HG02884 (cell line): ENCODE results near the gene ZNF143.
"Not testable (repeated sequence)": the region's sequence is repeated elsewhere in the genome, so short reads cannot be mapped to it uniquely, and the experiment has no call there.

Source experiments
- ATAC-seq: cut with Tn5 transposase; IDR thresholded peaks from one replicate; pipeline ENCODE4 v1.9.1; 2021; ENCODE audit warnings: mild to moderate bottlenecking, moderate library complexity; ENCODE audit not compliant: unreplicated experiment

The ZNF143 gene

DNA sequence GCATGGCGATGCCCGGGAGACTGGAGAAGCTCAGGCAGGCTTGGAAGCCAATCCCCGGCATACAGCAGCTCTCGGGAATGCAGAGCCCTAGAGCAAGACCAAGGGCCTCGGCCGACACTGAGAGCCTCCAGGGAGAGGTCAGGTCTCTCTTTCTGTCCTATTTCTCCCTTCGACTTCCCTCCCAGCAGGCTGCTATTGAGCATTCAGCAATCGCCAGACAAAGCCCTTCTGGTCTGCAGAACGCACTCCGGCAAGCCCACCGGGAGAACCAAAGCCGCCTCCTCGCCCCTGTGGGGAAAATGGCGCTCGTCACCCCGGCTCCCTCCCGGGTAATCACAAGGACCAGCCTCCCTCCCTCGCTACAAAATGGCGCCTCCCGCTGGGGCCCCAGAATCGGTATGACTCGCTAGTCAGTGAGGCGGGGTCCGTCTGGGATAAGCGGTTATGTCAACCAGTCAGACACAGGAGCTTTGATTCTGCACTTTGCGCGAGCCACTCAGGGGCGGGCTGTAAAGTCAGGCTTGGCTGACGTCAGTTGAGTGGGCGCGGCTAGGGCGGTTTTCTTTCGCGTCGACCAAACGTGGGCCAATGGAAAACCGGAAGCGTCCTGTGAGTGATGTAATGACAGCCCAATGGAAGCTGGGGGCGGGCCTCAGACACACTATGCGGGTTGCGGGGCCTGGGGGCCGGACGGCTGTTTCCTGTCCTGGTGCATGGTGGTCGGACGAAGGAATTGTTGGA is at the start of gene ZNF143:
ZNF143 (plus strand) TSS at position 691 of the 741 bp plus-strand sequence. CDS start 10,297 bp downstream, outside the sequence.
- peak; percentile 82 for ATAC-seq

DNA sequence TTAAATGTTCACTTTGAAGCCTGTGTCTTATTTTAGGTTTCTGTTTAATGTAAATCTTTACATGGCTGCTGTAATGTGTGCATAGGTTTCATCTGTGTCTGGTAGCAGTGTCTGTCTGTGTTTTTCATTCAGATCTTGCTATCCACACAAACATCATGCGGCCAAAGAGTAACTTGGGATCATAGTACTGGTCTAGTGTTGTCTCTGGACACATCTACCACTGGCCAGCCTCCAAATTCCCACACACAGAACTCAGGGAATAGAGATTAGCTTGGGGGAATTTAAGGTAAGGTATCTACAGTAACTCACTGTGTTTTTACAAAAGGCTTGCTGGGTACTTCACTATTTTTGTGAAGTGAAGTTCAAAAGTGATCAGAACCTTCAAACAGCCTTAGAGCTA is 32.1 kb upstream of the ZNF143 start:
- ATAC-seq, result no peak

DNA sequence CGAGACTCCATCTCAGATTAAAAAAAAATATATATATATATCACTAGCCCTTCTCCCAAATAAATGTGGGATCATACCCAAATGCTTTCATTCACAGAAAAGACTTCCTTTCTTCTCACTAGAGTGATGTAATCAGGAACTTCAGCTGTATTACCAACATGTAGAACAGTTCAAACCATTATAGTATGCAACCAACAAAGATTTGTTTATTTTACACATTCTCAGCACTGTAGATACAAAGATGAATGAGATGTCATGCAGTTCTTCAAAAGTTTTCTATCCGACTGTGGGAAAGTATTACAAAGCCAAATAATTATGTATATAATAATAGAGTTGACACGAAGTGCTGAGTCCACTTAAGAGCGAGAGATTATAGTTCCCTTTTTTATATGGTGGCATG is 22.2 kb upstream of the ZNF143 start:
- ATAC-seq, result no peak

DNA sequence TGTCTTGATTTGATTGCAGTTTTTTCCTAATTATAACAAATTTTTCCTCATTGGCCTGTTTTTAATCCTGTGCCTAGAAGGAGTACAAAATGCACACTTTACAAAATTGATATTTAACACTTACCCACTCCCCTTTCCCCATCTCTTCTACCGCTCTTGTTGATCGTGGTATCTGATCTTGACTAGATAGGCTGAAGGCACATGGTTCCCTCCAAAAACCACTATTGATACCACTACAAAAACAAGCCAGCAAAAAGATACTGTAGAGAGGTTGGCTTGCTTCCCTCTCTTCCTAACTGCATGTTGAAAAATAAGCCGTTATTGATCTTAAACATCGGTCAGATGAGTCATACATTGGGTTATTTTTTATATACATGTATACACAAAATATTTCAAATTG is 14.6 kb upstream of the ZNF143 start:
- ATAC-seq, result no peak

DNA sequence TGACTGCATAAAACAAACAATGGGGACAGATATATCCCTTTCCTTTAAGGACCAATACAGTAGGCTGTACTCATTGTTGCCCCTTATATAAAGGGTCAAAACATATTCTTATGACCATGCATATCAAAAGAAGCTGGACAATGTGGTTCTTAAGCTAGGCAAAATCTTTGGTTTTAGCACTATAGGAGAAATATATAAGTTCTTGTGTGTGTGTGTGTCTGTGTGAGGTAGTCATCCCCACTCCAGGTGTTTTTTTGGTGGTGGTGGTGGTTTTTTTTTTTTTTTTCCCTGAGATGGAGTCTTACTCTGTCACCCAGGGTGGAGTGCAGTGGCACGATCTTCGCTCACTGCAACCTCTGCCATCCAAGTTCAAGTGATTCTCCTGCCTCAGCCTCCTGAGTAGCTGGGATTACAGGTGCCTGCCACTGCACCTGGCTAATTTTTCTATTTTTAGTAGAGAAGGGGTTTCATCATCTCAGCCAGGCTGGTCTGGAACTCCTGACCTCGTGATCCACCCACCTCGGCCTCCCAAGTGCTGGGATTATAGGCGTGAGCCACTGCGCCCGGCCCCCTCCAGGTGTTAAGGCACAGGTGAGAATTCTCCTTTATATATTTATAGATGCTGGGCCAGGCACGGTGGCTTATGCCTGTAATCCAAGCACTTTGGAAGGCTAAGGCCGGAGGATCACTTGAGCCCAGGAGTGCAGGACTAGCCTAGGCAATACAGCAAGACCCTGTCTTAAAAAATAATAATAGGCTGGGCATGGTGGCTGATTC is 12.0 kb upstream of the ZNF143 start:
- no peak for ATAC-seq

DNA sequence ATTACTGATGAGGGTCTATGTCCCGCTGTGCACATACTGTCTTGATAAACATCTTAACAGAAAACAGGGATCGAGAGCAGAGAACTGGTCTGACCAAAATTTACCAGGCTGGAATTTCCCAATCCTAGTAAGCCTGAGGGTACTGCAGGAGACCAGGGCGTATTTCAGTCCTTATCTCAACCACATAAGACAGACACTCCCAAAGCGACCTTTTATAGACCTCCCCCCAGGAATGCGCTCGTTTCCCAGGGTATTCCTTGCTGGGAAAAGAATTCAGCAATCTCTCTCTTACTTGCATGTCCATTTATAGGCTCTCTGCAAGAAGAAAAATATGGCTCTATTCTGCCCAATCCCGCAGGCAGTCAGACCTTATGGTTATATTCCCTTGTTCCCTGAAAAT is 8.8 kb upstream of the ZNF143 start:
- not testable (repeated sequence) for ATAC-seq

DNA sequence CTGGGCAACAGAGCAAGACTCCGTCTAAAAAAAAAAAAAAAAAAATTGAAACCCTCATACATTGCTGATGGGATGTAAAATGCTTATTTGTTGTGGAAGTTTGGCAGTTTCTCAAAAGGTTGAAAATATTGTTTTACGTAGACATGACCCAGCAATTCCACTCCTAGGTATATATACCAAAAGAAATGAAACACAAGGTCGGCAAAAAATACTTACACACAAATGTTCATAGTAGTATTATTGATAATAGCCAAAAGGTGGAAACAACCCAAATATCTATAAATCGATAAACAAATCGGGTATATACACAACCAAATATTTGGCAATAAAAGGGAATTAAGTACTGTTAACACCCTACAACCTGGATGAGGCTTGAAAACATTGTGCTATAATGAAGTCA is 5.1 kb upstream of the ZNF143 start:
- no peak for ATAC-seq

DNA sequence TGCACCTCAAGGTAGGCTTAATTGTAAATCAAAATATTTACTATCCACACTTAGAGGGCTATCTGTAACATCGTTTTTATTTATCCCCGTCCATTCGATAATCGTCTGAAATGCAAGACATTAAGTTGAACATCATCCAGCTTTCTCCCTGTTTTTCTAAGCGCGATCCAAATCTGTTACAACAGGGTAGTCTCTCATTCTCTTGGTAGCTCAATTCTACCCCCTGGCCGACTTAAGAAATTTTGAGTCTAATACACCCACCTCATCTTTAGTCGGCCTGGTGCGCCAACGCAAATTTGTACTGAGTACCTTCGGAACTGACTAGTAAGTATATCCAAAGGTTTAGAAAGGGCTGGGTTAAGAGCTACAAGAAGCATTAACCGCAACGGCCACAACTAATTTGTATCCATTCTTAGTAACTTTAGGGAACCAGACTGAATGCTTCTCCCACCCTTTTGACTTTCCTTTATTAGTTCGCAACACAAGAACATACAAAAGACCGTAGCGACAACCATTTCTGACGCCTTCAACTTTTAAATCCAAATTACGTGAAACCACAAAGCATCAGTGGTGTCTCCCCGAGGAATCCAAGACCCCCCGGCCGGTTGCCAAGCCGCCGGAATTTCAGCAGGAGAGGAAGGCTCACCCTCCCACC is 1.0 kb upstream of the ZNF143 start:
- no peak for ATAC-seq

DNA sequence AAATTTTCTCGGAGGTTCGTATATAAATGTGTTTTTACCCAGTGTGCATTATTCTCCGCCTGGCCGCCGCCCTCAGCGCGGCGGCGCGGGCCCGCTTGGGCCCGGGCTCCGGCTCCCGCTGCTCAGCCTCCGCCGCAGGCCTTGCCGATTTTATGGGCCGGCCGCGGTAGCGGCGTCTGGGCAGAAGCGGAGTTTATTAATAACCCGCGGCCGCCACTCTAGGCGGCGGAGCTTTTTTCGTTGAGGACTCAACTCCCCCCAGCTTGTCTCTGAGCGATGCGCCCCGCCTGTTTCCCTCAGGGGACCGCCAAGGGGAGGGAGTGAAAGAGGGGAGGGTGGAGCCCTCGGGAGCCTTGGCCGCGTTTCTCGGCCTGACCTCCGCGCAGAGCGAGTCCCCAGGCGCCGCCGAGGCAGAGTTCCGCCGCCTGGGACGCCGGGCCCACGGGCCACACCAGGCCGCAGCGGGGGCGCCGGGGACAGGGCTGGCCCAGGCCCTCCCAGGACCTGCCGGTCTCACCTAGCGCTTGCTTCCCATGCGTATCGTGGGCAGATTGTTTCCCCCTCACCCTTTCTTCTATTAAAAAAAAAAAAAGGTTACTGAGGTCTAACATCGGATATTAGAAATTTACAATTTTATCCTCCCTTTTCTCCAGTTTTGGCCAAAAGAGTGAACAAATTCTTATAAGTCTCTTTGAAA is 399 bp downstream of the ZNF143 start:
- ATAC-seq, result peak; percentile 42

DNA sequence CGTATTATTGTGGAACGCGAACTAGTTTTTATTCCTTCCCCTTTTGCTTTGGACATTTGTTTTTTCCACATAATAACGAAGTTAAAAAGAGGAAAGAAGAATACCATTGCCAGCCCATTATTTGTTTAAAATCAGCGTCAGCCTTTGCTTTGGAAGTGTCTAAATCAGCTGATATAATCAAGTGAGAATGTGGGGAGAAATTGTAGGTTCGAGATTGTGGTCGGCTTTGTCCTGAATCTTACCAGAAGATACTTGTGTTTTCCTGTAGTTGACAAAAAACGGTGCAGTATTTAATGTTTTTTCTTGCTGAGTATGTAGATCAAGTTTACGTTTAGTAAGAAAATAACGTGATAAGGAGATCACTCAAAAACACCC is 935 bp downstream of the ZNF143 start:
- no peak for ATAC-seq

DNA sequence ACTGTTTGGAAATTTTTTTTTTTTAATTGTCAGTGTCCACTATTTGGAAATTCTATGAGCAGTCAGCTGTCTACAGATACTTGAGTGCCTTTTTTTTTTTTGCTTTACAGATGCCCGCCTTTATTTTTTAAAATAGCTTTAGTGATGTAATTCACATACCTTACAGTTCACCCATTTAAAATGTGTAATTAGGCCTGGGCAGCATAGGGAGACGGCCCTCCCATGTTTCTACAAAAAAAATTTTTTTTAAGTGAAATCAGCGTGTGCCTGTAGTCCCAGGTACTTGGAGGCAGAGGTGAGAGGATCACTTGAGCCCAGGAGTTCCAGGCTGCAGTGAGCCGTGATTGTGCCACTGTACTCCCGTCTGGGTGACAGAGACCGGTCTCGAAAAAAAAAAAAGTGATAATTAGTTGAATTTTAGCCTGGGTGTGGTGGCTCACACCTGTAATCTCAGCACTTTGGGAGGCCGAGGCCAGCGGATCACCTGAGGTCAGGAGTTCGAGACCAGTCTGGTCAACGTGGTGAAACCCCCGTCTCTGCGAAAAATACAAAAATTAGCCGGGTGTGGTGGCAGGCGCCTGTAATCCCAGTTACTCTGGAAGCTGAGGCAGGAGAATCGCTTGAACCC is 1.5 kb downstream of the ZNF143 start:
- no peak for ATAC-seq

DNA sequence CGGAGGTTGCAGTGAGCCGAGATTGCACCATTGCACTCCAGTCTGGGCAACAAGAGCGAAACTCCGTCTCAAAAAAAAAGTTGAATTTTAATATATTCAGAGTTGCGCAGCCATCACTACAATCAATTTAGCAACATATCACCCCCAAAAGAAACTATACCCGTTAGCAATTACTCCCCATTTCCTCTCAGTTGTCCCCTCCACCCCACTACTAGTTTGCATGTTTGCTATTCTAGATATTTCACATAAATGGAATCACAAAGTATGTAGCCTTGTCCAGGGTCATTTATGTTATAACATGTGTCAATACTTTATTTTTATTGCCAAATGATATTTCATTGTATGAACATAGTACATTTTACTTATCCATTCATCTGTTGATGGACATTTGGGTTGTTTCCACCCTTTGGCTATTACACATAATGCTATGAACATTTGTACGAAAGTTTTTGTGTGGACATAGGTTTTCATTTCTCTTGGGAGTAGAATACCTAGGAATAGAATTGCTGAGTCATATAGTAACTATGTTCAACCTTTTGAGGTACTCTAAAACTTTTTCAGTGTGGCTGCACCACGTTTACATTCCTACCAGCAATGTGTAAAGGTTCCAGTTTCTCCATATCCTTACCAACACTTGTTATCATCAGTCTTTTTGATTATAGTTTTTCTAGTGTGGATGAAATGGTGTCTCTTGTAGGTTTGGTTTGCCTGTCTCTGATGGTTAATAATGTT is 2.2 kb downstream of the ZNF143 start:
- no peak for ATAC-seq

DNA sequence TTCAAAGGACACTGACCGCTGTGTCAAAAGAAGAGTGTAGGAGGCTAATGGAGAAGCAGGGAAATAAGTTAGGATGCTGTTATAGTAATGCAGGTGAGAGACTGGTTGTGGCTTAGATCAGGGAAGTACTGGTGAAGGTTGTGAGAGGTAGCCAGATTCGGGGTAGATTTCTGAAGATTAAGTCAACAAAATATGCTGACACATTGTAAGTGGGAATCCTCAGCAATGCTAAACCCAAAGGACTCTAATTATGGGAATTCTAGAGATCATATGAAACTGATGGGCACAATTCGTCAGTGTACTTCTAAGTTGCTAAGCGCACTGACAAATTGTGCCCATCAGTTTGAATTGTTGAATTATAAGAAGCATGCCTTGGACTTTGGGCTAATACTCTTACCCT is 10.0 kb downstream of the ZNF143 start:
- no peak for ATAC-seq

DNA sequence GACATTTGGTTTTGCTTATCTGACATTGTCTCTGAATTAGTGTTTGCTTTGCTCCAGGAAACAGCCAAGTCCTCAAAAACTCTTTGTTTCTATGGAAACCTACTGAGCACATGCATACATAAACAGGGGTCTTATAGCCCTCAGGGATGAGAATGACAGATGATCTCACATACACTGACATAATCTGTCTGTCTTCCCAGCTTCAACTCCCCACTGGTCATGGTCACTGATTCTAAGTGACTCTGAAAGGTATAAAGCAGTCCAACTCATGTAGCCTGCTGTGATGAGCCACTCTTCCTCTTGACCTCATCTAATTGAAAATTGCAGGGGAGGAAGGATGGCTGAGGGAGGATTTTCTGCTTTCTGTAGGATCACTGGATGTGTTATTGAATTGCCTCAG is 12.6 kb downstream of the ZNF143 start:
- no peak for ATAC-seq

DNA sequence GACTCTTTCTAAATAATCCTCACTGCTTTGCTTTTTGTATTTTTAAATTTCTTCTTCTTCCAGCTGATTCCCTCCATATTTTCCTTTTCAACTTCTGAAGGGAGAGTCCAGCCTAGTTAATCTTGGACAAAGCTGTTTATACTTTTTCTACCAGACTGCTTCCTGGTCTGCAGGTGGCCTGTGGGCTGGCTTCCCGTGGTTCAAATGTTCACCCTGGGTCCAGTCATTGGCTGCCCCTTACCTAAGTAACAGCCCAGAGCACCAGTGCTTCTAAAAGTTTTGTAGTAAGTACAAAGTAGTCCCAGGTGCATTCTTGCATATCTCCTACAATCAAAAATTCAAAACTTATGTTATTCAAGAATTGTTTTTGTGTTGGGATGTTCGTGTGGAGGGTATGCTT is 19.1 kb downstream of the ZNF143 start:
- ATAC-seq, result no peak

DNA sequence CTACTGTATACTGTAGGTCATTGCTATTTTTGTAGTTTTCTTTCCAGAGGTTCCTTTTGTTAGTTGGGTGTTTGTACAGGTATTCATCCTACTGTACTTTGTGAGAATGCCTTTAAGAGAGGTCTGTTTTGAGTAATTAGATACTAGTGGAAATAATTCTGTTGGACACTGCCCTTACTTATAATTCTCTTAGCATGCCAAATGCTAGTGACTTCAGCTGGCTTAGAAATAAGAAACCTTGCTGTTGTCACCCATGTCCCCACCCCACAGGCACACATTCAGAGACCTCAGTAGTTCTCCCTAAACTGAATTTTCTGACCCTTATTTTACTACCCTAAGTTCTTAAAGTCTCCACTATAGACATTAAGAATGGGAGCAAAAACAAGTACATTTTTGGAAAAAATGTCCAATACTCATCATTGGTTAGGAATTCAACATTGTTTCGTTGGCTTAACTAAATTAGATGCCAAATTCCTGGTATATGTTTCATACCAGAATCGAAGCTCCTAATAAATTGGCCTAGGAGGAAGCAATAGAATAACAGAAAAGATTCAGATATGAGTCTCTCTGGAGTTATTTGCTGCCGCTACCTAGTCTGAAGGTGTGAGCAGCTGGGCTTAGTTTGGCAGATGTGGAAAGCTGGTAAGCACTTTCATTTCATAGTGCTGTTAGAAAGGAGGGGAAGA is 28.4 kb downstream of the ZNF143 start:
- no peak for ATAC-seq

DNA sequence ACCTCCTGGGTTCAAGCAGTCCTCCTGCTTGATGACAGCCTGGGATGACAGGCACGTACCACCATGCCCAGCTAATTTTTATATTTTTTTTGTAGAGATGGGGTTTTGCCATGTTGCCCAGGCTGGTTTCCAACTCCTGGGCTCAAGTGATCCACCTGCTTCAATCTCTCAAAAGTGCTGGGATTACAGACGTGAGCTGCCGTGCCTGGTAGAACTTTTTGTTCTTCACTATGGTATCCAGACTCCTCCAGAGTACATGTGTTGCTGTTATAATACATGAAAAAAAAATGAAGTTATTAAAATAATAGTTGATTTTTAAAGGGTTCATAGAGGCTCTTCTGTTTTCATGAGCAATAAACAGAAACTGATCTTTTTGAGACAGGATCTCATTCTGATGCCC is 29.6 kb downstream of the ZNF143 start:
- ATAC-seq, result no peak

DNA sequence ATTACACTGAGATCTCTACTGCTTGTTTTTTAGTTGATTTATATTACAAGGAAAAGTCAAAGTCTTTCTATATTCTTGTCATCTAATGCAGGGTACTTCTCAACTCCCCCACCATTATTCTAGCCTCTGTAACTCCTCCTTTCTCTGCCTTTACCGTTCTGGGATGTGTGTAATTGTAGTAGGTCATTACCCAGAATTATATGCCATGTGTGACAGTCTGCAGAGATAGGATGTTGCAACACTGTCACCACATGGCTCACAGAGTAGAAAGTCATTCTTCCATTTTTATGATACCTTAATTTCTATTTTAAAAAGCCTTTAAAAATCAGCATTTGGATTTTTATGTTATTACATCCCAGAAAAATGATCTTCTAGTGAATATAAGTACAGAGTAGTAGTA is 32.7 kb downstream of the ZNF143 start:
- ATAC-seq, result no peak

DNA sequence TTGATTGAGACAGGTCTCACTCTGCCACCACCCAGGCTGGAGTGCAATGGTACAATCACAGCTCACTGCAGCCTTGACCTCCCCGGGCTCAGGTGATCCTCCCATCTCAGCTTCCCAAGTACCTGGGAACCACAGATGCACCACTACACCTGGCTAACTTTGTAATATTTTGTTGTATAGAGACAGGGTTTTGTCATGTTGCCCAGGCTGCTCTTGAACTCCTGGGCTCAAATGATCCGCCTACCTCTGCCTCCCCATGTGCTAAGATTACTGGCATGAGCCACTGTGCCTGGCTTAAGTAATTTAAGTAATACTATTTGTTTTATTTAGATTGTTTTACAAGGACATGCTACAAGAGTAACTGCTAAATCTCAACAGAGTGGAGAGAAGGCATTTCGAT is 33.5 kb downstream of the ZNF143 start:
- no peak for ATAC-seq
